OCI-LY1 (cell line): Measurements from ENCODE around the gene MRPS10.

Source experiments
- EZH2 ChIP-seq: fragments of 200-600 bp; sonication (generic), shearing (Covaris generic); IDR thresholded peaks from 2 replicates; pipeline ENCODE4 v1.8.0; 2017; ENCODE audit warnings: borderline replicate concordance, mixed run types, mild to moderate bottlenecking, antibody characterized with exemption, low read length, moderate library complexity, mixed read lengths
- TF ChIP-seq, protein P1 (sequence below): fragments of 200-600 bp; sonication (generic), shearing (Covaris generic); IDR thresholded peaks from 2 replicates; pipeline ENCODE4 v1.5.1; 2017; ENCODE audit warnings: mild to moderate bottlenecking, antibody characterized with exemption, low read length, moderate library complexity, mixed read lengths

- TF ChIP-seq EZH2, result no peak
- TF ChIP-seq, protein P1, sequence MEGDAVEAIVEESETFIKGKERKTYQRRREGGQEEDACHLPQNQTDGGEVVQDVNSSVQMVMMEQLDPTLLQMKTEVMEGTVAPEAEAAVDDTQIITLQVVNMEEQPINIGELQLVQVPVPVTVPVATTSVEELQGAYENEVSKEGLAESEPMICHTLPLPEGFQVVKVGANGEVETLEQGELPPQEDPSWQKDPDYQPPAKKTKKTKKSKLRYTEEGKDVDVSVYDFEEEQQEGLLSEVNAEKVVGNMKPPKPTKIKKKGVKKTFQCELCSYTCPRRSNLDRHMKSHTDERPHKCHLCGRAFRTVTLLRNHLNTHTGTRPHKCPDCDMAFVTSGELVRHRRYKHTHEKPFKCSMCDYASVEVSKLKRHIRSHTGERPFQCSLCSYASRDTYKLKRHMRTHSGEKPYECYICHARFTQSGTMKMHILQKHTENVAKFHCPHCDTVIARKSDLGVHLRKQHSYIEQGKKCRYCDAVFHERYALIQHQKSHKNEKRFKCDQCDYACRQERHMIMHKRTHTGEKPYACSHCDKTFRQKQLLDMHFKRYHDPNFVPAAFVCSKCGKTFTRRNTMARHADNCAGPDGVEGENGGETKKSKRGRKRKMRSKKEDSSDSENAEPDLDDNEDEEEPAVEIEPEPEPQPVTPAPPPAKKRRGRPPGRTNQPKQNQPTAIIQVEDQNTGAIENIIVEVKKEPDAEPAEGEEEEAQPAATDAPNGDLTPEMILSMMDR, result no peak
Measured at GRCh38 chr6:42239736-42240375, 22.2 kb upstream of the MRPS10 start.
